IgD-negative memory B cell (primary cell): ENCODE measurements around the gene MTA3. TPM values are rescaled to one million over a fixed set of nuclear protein-coding genes. Genes with fewer than 3 reads are reported as not detected.

ENCODE experiments used
- H3K27ac Mint-ChIP-seq, 3 donors: one replicate each; pipeline ENCODE4 v1.8.0; 2020 to 2022; ENCODE audit warnings: mild to moderate bottlenecking in 3 of 3, mixed read lengths in 3 of 3, moderate library complexity in 1 of 3
- H3K27me3 Mint-ChIP-seq: one replicate; pipeline ENCODE4 v1.8.0; 2021; ENCODE audit warnings: mixed read lengths
- H3K36me3 Mint-ChIP-seq: one replicate; pipeline ENCODE4 v1.8.0; 2020; ENCODE audit warnings: mild to moderate bottlenecking, mixed read lengths
- H3K4me1 Mint-ChIP-seq, 3 donors: one replicate each; pipeline ENCODE4 v1.8.0; 2020 to 2022; ENCODE audit warnings: mixed read lengths in 3 of 3, mild to moderate bottlenecking in 1 of 3
- H3K4me3 Mint-ChIP-seq, 4 donors: one replicate each; pipeline ENCODE4 v1.8.0; 2020 to 2022; ENCODE audit warnings: mild to moderate bottlenecking in 4 of 4, mixed read lengths in 4 of 4, moderate library complexity in 3 of 4
- H3K9me3 Mint-ChIP-seq, 3 donors: one replicate each; pipeline ENCODE4 v1.8.0; 2020 to 2021; ENCODE audit warnings: mixed read lengths in 3 of 3, mild to moderate bottlenecking in 1 of 3
- polyA plus RNA-seq: library from polyadenylated mRNA; unstranded; fragments of 300-500 nt; fragmentation: Illumina TruSeq; gene quantifications from one replicate; pipeline ENCODE4 v1.2.3, GENCODE V29; 2021

Gene MTA3
- polyA plus RNA-seq, 1 donor from 2014 or later, result 8.8 TPM

DNA sequence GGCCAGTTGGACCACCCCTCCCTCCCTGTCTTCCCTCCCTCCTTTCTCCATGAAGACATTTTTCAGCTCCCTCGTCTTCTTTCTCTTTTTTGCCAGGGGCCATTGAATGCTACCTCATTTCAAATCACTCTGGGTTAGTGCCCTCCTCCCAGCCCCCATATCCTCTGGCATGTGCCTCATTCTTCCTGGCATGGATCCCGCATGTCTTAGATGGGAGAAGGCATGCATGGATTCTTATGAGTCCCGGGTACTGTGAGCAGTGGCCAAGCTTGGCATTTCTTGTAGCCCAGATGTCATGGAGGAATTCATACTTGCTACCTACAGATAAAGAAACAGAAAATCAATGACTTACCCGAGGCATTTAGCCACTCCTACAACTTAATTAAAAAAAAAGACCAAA lies 232.9 kb downstream of the MTA3 start:
- Mint-ChIP-seq H3K27me3 (no peaks in the 10 kb centered on the region), H3K27ac (peak overlapping the region in 2 of 3 donors; percentile 3 to 86), H3K4me1 (peaks cover 7 to 12% (median 8%) of the 10 kb centered on the region in 3 donors), H3K9me3 (no peaks in the 10 kb centered on the region), H3K4me3 (peak overlapping the region in 1 of 4 donors; percentile 42), H3K36me3 (no peaks in the 10 kb centered on the region)

DNA sequence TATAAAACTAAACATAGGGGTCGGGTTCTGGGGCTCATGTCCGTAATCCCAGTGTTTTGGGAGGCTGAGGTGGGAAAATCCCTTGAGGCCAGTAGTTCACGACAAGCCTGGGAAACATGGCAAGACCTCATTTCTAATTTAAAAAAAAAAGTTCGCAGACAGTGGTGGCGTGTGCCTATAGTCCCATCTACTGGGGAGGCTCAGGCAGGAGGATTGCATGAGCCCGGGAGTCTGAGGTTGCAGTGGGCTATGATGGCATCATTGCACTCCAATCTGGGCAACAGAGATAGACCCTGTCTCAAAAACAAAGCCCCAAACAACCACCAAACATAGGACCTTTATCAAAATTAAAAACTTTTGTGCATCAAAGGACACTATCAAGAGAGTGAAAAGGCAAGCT lies 233.7 kb downstream of the MTA3 start:
- Mint-ChIP-seq H3K9me3 (no peaks in the 10 kb centered on the region), H3K4me3 (no peak overlapping the region), H3K27ac (peak overlapping the region in 1 of 3 donors; percentile 3), H3K4me1 (peaks cover 3 to 7% (median 4%) of the 10 kb centered on the region in 3 donors), H3K36me3 (no peaks in the 10 kb centered on the region), H3K27me3 (no peaks in the 10 kb centered on the region)

DNA sequence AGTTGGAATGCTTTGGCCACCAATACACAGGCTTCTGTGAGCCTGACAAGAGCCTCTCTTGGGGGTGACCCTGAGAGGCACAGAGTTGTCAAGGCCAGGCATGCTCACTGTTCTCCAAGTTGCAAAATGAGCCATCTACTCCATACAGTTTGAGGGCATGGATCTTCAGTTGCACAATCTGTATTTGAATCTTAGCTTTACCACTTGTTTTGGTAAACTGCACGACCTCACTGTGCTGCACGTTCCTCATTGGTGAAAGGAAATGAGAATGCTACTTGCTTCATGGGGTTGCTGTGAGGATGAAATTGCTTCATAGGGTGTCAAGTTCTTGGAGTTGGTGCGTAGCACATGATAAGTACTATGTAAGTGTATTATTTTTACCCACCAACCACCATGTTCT lies 235.9 kb downstream of the MTA3 start:
- H3K9me3 Mint-ChIP-seq, result no peaks in the 10 kb centered on the region
- H3K36me3 Mint-ChIP-seq, result no peaks in the 10 kb centered on the region
- H3K4me1 Mint-ChIP-seq, result peaks cover 3 to 9% (median 8%) of the 10 kb centered on the region in 3 donors
- no peak overlapping the region for H3K4me3 Mint-ChIP-seq
- no peaks in the 10 kb centered on the region for H3K27me3 Mint-ChIP-seq
- no peak overlapping the region for H3K27ac Mint-ChIP-seq

GRCh38 chr2:42804891-42805290 lies 236.5 kb downstream of the MTA3 start:
- Mint-ChIP-seq H3K36me3 (no peaks in the 10 kb centered on the region), H3K4me1 (peaks cover 3 to 9% (median 8%) of the 10 kb centered on the region in 3 donors), H3K27ac (peak overlapping the region in 1 of 3 donors; percentile 79), H3K27me3 (no peaks in the 10 kb centered on the region), H3K9me3 (no peaks in the 10 kb centered on the region), H3K4me3 (peak overlapping the region in 1 of 4 donors; percentile 47)

Other genes starting within 250 kb of the MTA3 start
- 136 TPM for gene COX7A2L, start 207.4 kb upstream of the MTA3 start, polyA plus RNA-seq
- gene KCNG3, start 74.7 kb upstream of the MTA3 start, polyA plus RNA-seq, result not detected
- gene OXER1, start 195.5 kb downstream of the MTA3 start, polyA plus RNA-seq, result 0.63 TPM
- gene HAAO, start 224.0 kb downstream of the MTA3 start, polyA plus RNA-seq, result 5.7 TPM